GM18951 (cell line): ENCODE measurements around the gene RPS26.
"Not testable (repeated sequence)": the region's sequence is repeated elsewhere in the genome, so short reads cannot be mapped to it uniquely, and the experiment has no call there.

Experiments used
- POLR2A ChIP-seq: IDR thresholded peaks from 4 replicates; pipeline ENCODE4 v1.6.1; 2011; ENCODE audit warnings: mild to moderate bottlenecking; ENCODE audit not compliant: insufficient read length, insufficient read depth; ENCODE audit errors: extremely low read depth
- in situ Hi-C: fragments of 300-500 bp; cut with MboI; formaldehyde crosslinking; loops from one replicate; pipeline ENCODE4 v1.12.0; 2022; ENCODE audit warnings: low sequenced_read_pairs, mixed read lengths, inconsistent platforms; ENCODE audit not compliant: unreplicated experiment

The RPS26 gene

GRCh38 chr12:56031987-56032386, 9.7 kb upstream of the RPS26 start:
- no peak for TF ChIP-seq POLR2A
- in situ Hi-C loops, result loop anchor here (10.0 kb wide), 1 partner anchor 277 kb away; no protein-coding TSS in a partner anchor

- in situ Hi-C loops, result loop anchor here (10.0 kb wide), 1 partner anchor 280 kb away; no protein-coding TSS in a partner anchor
- no peak for TF ChIP-seq POLR2A
Measured at GRCh38 chr12:56034586-56035332, 7.0 kb upstream of the RPS26 start.

GRCh38 chr12:56037161-56037560, 4.6 kb upstream of the RPS26 start:
- no peak for TF ChIP-seq POLR2A
- in situ Hi-C loops, result loop anchor here (10.0 kb wide), 1 partner anchor 282 kb away; no protein-coding TSS in a partner anchor

- in situ Hi-C loops, result loop anchor here (10.0 kb wide), 1 partner anchor 283 kb away; no protein-coding TSS in a partner anchor
Measured at GRCh38 chr12:56038022-56038655, 3.6 kb upstream of the RPS26 start.

GRCh38 chr12:56040151-56040550, 1.6 kb upstream of the RPS26 start:
- TF ChIP-seq POLR2A, result no peak

More at GRCh38 chr12:56038022-56038655, 3.6 kb upstream of the RPS26 start:
- no peak for TF ChIP-seq POLR2A

GRCh38 chr12:56040963-56041551, 661 bp upstream of the RPS26 start:
- no peak for TF ChIP-seq POLR2A
- in situ Hi-C loops, result no loop called here

More at GRCh38 chr12:56040151-56040550, 1.6 kb upstream of the RPS26 start:
- in situ Hi-C loops, result no loop called here

- in situ Hi-C loops, result not testable (repeated sequence)
Measured at GRCh38 chr12:56042430-56042813, 704 bp downstream of the RPS26 start.

- no peak for TF ChIP-seq POLR2A
- in situ Hi-C loops, result no loop called here
Measured at GRCh38 chr12:56042843-56043242, 1.1 kb downstream of the RPS26 start.

- TF ChIP-seq POLR2A, result peak; percentile 2
- in situ Hi-C loops, result no loop called here
Measured at GRCh38 chr12:56046027-56046780, 4.5 kb downstream of the RPS26 start.

- TF ChIP-seq POLR2A, result no peak
- in situ Hi-C loops, result no loop called here
Measured at GRCh38 chr12:56053407-56053893, 11.7 kb downstream of the RPS26 start.

GRCh38 chr12:56059964-56060363, 18.2 kb downstream of the RPS26 start:
- in situ Hi-C loops, result not testable (repeated sequence)

GRCh38 chr12:56061982-56062381, 20.3 kb downstream of the RPS26 start:
- no peak for TF ChIP-seq POLR2A
- in situ Hi-C loops, result no loop called here

- no peak for TF ChIP-seq POLR2A
- in situ Hi-C loops, result no loop called here
Measured at GRCh38 chr12:56062996-56063395, 21.3 kb downstream of the RPS26 start.
